ENCODE measurements around the gene ZNF362.

The ZNF362 gene

GRCh38 chr1:33272509-33272908, 16.2 kb downstream of the ZNF362 start:
- no peak for DNase-seq
- no CpG with 5 or more reads among the region's 3 CpGs for WGBS (ENCODE audit: extremely low coverage, insufficient coverage, insufficient read length)
- Histone ChIP-seq H2BK12ac (ENCODE audit: low read length) (no peak overlapping the region), H2AFZ (ENCODE audit: insufficient read depth, low read length, poor library complexity) (no peak overlapping the region), H3K79me2 (ENCODE audit: control insufficient read depth, insufficient read depth, low read length, poor library complexity) (no peaks in the 10 kb centered on the region), H3K4ac (ENCODE audit: low read depth, low read length) (peak overlapping the region; percentile 4), H3K14ac (ENCODE audit: low read length) (no peak overlapping the region), H3K36me3 (ENCODE audit: control insufficient read depth in 1 of 2, insufficient read depth in 2 of 2, low read length in 2 of 2) (peaks cover 51 to 56% of the 10 kb centered on the region in 2 experiments), H2AK5ac (ENCODE audit: low read length) (no peak overlapping the region), H3K9me3 (ENCODE audit: insufficient read depth, low read depth, low read length) (no peaks in the 10 kb centered on the region), H3K23ac (ENCODE audit: low read length) (no peak overlapping the region), H3K4me1 (ENCODE audit: control insufficient read depth in 1 of 2, insufficient read depth in 2 of 2, low read length in 2 of 2) (peaks cover 0 to 3% of the 10 kb centered on the region in 2 experiments), H3K18ac (ENCODE audit: low read length) (no peak overlapping the region), H3K27ac (ENCODE audit: low read depth, low read length) (no peak overlapping the region), H4K8ac (ENCODE audit: low read depth, low read length) (no peak overlapping the region), H3K4me3 (ENCODE audit: low read depth, low read length) (no peak overlapping the region), H3K27me3 (ENCODE audit: insufficient read depth, low read length) (no peaks in the 10 kb centered on the region), H2BK120ac (ENCODE audit: insufficient read depth, low read length, poor library complexity) (no peak overlapping the region), H3K4me2 (ENCODE audit: low read length) (no peak overlapping the region), H2BK5ac (ENCODE audit: low read depth, low read length, poor library complexity) (no peak overlapping the region), H4K91ac (ENCODE audit: low read depth, low read length) (no peak overlapping the region), H3K9ac (ENCODE audit: low read length) (no peak overlapping the region), H3K79me1 (ENCODE audit: low read length) (no peaks in the 10 kb centered on the region), H4K12ac (ENCODE audit: low read depth, low read length) (no peak overlapping the region)

- no peak overlapping the region for H3K14ac ChIP-seq (ENCODE audit: low read length)
- no peak overlapping the region for H2BK12ac ChIP-seq (ENCODE audit: low read length)
- no CpG with 5 or more reads among the region's 1 CpG for WGBS (ENCODE audit: extremely low coverage, insufficient coverage, insufficient read length)
- peaks cover 55 to 59% of the 10 kb centered on the region in 2 experiments for H3K36me3 ChIP-seq (ENCODE audit: control insufficient read depth in 1 of 2, insufficient read depth in 2 of 2, low read length in 2 of 2)
- no peak overlapping the region for H2BK5ac ChIP-seq (ENCODE audit: low read depth, low read length, poor library complexity)
- H3K79me2 ChIP-seq (ENCODE audit: control insufficient read depth, insufficient read depth, low read length, poor library complexity), result no peaks in the 10 kb centered on the region
- no peak overlapping the region for H4K12ac ChIP-seq (ENCODE audit: low read depth, low read length)
- H3K4ac ChIP-seq (ENCODE audit: low read depth, low read length), result no peak overlapping the region
- H3K4me3 ChIP-seq (ENCODE audit: low read depth, low read length), result no peak overlapping the region
- no peak overlapping the region for H4K8ac ChIP-seq (ENCODE audit: low read depth, low read length)
- no peak overlapping the region for H3K9ac ChIP-seq (ENCODE audit: low read length)
- H2BK120ac ChIP-seq (ENCODE audit: insufficient read depth, low read length, poor library complexity), result no peak overlapping the region
- H3K27ac ChIP-seq (ENCODE audit: low read depth, low read length), result no peak overlapping the region
- no peaks in the 10 kb centered on the region for H3K79me1 ChIP-seq (ENCODE audit: low read length)
- H3K27me3 ChIP-seq (ENCODE audit: insufficient read depth, low read length), result no peaks in the 10 kb centered on the region
- no peak overlapping the region for H3K18ac ChIP-seq (ENCODE audit: low read length)
- H4K91ac ChIP-seq (ENCODE audit: low read depth, low read length), result no peak overlapping the region
- no peak for DNase-seq
- no peak overlapping the region for H3K23ac ChIP-seq (ENCODE audit: low read length)
- H3K4me2 ChIP-seq (ENCODE audit: low read length), result no peak overlapping the region
- H2AFZ ChIP-seq (ENCODE audit: insufficient read depth, low read length, poor library complexity), result no peak overlapping the region
- H3K9me3 ChIP-seq (ENCODE audit: insufficient read depth, low read depth, low read length), result no peaks in the 10 kb centered on the region
- H2AK5ac ChIP-seq (ENCODE audit: low read length), result no peak overlapping the region
- H3K4me1 ChIP-seq (ENCODE audit: control insufficient read depth in 1 of 2, insufficient read depth in 2 of 2, low read length in 2 of 2), result peaks cover 0 to 3% of the 10 kb centered on the region in 2 experiments
Observed at GRCh38 chr1:33272930-33273329, 16.6 kb downstream of the ZNF362 start.

DNA sequence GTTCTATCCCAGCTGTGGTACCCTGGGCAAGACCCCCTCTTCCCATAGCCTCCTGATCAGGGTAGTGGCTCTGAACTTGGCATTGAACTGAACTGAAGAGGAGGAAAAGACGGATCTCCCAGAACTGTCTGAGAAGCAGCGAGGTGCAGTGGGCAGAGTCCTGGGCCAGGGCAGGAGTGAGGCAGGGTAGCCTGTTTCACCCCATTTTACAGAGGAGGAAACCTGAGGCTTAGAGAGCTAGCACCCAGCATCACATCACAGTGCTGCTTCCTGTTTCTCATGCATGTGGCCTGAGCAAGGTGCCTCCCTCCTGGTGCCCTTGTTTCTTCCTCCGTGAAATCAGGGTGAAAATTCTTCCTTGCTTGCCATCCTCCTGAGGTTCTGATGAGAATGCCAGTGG, 17.1 kb downstream of the ZNF362 start:
- H2BK12ac ChIP-seq (ENCODE audit: low read length), result no peak overlapping the region
- no peak overlapping the region for H4K91ac ChIP-seq (ENCODE audit: low read depth, low read length)
- peaks cover 0 to 2% of the 10 kb centered on the region in 2 experiments for H3K4me1 ChIP-seq (ENCODE audit: control insufficient read depth in 1 of 2, insufficient read depth in 2 of 2, low read length in 2 of 2)
- H3K14ac ChIP-seq (ENCODE audit: low read length), result no peak overlapping the region
- H4K12ac ChIP-seq (ENCODE audit: low read depth, low read length), result no peak overlapping the region
- peaks cover 55 to 59% of the 10 kb centered on the region in 2 experiments for H3K36me3 ChIP-seq (ENCODE audit: control insufficient read depth in 1 of 2, insufficient read depth in 2 of 2, low read length in 2 of 2)
- no peaks in the 10 kb centered on the region for H3K9me3 ChIP-seq (ENCODE audit: insufficient read depth, low read depth, low read length)
- no peak overlapping the region for H3K27ac ChIP-seq (ENCODE audit: low read depth, low read length)
- no peak overlapping the region for H2AK5ac ChIP-seq (ENCODE audit: low read length)
- H2BK5ac ChIP-seq (ENCODE audit: low read depth, low read length, poor library complexity), result no peak overlapping the region
- no peak overlapping the region for H3K23ac ChIP-seq (ENCODE audit: low read length)
- H3K79me2 ChIP-seq (ENCODE audit: control insufficient read depth, insufficient read depth, low read length, poor library complexity), result no peaks in the 10 kb centered on the region
- H3K4me2 ChIP-seq (ENCODE audit: low read length), result no peak overlapping the region
- no peak overlapping the region for H3K18ac ChIP-seq (ENCODE audit: low read length)
- no peak for DNase-seq
- no CpG with 5 or more reads among the region's 3 CpGs for WGBS (ENCODE audit: extremely low coverage, insufficient coverage, insufficient read length)
- H3K27me3 ChIP-seq (ENCODE audit: insufficient read depth, low read length), result no peaks in the 10 kb centered on the region
- no peak overlapping the region for H3K9ac ChIP-seq (ENCODE audit: low read length)
- H3K79me1 ChIP-seq (ENCODE audit: low read length), result no peaks in the 10 kb centered on the region
- H3K4me3 ChIP-seq (ENCODE audit: low read depth, low read length), result no peak overlapping the region
- no peak overlapping the region for H2AFZ ChIP-seq (ENCODE audit: insufficient read depth, low read length, poor library complexity)
- H4K8ac ChIP-seq (ENCODE audit: low read depth, low read length), result no peak overlapping the region
- no peak overlapping the region for H3K4ac ChIP-seq (ENCODE audit: low read depth, low read length)
- no peak overlapping the region for H2BK120ac ChIP-seq (ENCODE audit: insufficient read depth, low read length, poor library complexity)

- Histone ChIP-seq H3K23ac (ENCODE audit: low read length) (no peak overlapping the region), H2AFZ (ENCODE audit: insufficient read depth, low read length, poor library complexity) (no peak overlapping the region), H2BK120ac (ENCODE audit: insufficient read depth, low read length, poor library complexity) (no peak overlapping the region), H3K79me1 (ENCODE audit: low read length) (no peaks in the 10 kb centered on the region), H3K4me1 (ENCODE audit: control insufficient read depth in 1 of 2, insufficient read depth in 2 of 2, low read length in 2 of 2) (no peaks in the 10 kb centered on the region), H2AK5ac (ENCODE audit: low read length) (no peak overlapping the region), H3K4me3 (ENCODE audit: low read depth, low read length) (no peak overlapping the region), H3K9me3 (ENCODE audit: insufficient read depth, low read depth, low read length) (no peaks in the 10 kb centered on the region), H3K79me2 (ENCODE audit: control insufficient read depth, insufficient read depth, low read length, poor library complexity) (no peaks in the 10 kb centered on the region), H4K8ac (ENCODE audit: low read depth, low read length) (no peak overlapping the region), H4K12ac (ENCODE audit: low read depth, low read length) (no peak overlapping the region), H3K18ac (ENCODE audit: low read length) (no peak overlapping the region), H3K27me3 (ENCODE audit: insufficient read depth, low read length) (no peaks in the 10 kb centered on the region), H3K14ac (ENCODE audit: low read length) (no peak overlapping the region), H3K36me3 (ENCODE audit: control insufficient read depth in 1 of 2, insufficient read depth in 2 of 2, low read length in 2 of 2) (peaks cover 52 to 59% of the 10 kb centered on the region in 2 experiments), H3K9ac (ENCODE audit: low read length) (no peak overlapping the region), H3K4me2 (ENCODE audit: low read length) (no peak overlapping the region), H2BK12ac (ENCODE audit: low read length) (no peak overlapping the region), H3K27ac (ENCODE audit: low read depth, low read length) (no peak overlapping the region), H2BK5ac (ENCODE audit: low read depth, low read length, poor library complexity) (no peak overlapping the region), H4K91ac (ENCODE audit: low read depth, low read length) (no peak overlapping the region), H3K4ac (ENCODE audit: low read depth, low read length) (no peak overlapping the region)
- WGBS (ENCODE audit: extremely low coverage, insufficient coverage, insufficient read length), result no CpG with 5 or more reads among the region's 7 CpGs
- DNase-seq, result no peak
Observed at GRCh38 chr1:33273961-33274371, 17.7 kb downstream of the ZNF362 start.

Data from trophoblast cell (in vitro differentiated cells and primary cell).